ENCODE measurements around the gene PGGHG. TPM values are rescaled to one million over a fixed set of nuclear protein-coding genes. Genes with fewer than 3 reads are reported as not detected.

The PGGHG gene
- total and polyA plus RNA-seq, 12 donors = 0.55 to 77.2 (median 7.1) TPM

- 73 to 89% (median 87%) methylated on average over 4 of the region's 4 CpGs for WGBS, 4 donors
- TF ChIP-seq CTCF (IDR thresholded peaks at IDR 0.05) (no peak), POLR2A (IDR thresholded peaks at IDR 0.05) (no peak)
- Histone ChIP-seq H3K4me1 (replicated peaks in 1 of 2) (no peaks in the 10 kb centered on the region), H3K9me3 (replicated peaks in 1 of 3) (no peaks in the 10 kb centered on the region), H3K4me3 (no peak overlapping the region), H3K27me3 (no peaks in the 10 kb centered on the region), H3K27ac (no peak overlapping the region), H3K36me3 (replicated peaks in 1 of 2) (no peaks in the 10 kb centered on the region)
- intact Hi-C loops (cut with DNase I) = no loop called here
- no peak for DNase-seq
Measured at GRCh38 chr11:261624-262023, 27.3 kb upstream of the PGGHG start.

GRCh38 chr11:266676-267439 lies 22.1 kb upstream of the PGGHG start:
- no peak overlapping the region for H3K4me3 ChIP-seq
- TF ChIP-seq POLR2A (IDR thresholded peaks at IDR 0.05) (no peak), CTCF (IDR thresholded peaks at IDR 0.05) (no peak)
- H3K36me3 ChIP-seq (replicated peaks in 1 of 2) = no peaks in the 10 kb centered on the region
- H3K27me3 ChIP-seq = no peaks in the 10 kb centered on the region
- peak in 1 of 7 donors; percentile 48 for DNase-seq
- no peaks in the 10 kb centered on the region for H3K9me3 ChIP-seq (replicated peaks in 1 of 3)
- 84 to 88% (median 86%) methylated on average over 4 to 5 of the region's 13 CpGs for WGBS, 4 donors
- H3K27ac ChIP-seq = no peak overlapping the region
- H3K4me1 ChIP-seq (replicated peaks in 1 of 2) = no peaks in the 10 kb centered on the region
- intact Hi-C loops (cut with DNase I) = no loop called here

GRCh38 chr11:267491-267994 lies 21.4 kb upstream of the PGGHG start:
- peak overlapping the region in 1 of 4 donors; percentile 42 for H3K4me3 ChIP-seq

More at GRCh38 chr11:267491-267994, 21.4 kb upstream of the PGGHG start:
- Histone ChIP-seq H3K27me3 (no peaks in the 10 kb centered on the region), H3K9me3 (replicated peaks in 1 of 3) (no peaks in the 10 kb centered on the region), H3K27ac (peak overlapping the region in 4 of 5 donors; percentile 10 to 91 (median 64)), H3K4me1 (replicated peaks in 1 of 2) (no peaks in the 10 kb centered on the region), H3K36me3 (replicated peaks in 1 of 2) (no peaks in the 10 kb centered on the region)
- TF ChIP-seq CTCF (IDR thresholded peaks at IDR 0.05) (no peak), POLR2A (IDR thresholded peaks at IDR 0.05) (no peak)
- peak in 4 of 7 donors; percentile 34 to 56 (median 43) for DNase-seq
- 55 to 61% (median 57%) methylated on average over 15 to 17 of the region's 18 CpGs for whole genome bisulfite sequencing, 4 donors
- intact Hi-C loops (cut with DNase I) = no loop called here
